Left ventricle myocardium inferior (tissue), 1 donor: ENCODE data around the gene EAF1. TPM values are rescaled to one million over a fixed set of nuclear protein-coding genes. Genes with fewer than 3 reads are reported as not detected.

Experiments used
- DNase-seq: peaks from one replicate; pipeline ENCODE4 v3.0.0-alpha.2; 2020
- H3K27ac ChIP-seq: fragments of 200-600 bp; replicated peaks from 2 replicates; pipeline ENCODE4 v1.8.0; 2021
- H3K27me3 ChIP-seq: fragments of 200-600 bp; 2 replicates; pipeline ENCODE4 v1.8.0; 2021; ENCODE audit warnings: low read depth
- H3K36me3 ChIP-seq: fragments of 200-600 bp; 2 replicates; pipeline ENCODE4 v1.8.0; 2021
- H3K4me1 ChIP-seq: fragments of 200-600 bp; 2 replicates; pipeline ENCODE4 v1.8.0; 2021
- H3K4me3 ChIP-seq: fragments of 200-600 bp; 2 replicates; pipeline ENCODE4 v1.8.0; 2021; ENCODE audit warnings: mild to moderate bottlenecking, moderate library complexity
- H3K9me3 ChIP-seq: fragments of 200-600 bp; replicated peaks from 2 replicates; pipeline ENCODE4 v1.8.0; 2021
- CTCF ChIP-seq: fragments of 200-600 bp; IDR thresholded peaks from 2 replicates; pipeline ENCODE4 v1.8.0; 2021; ENCODE audit warnings: antibody characterized with exemption, mild to moderate bottlenecking, borderline replicate concordance
- intact Hi-C: fragments of 100-400 bp; cut with micrococcal nuclease; formaldehyde crosslinking; loops from one replicate; pipeline ENCODE4 v1.11.0; 2022
- total RNA-seq: library from RNA; stranded (reverse); fragmentation: NEBNext Ultra II Directional; extraction: Animal tissue kit (Norgen Biotek cat#: 25700); gene quantifications from one replicate; pipeline ENCODE4 v1.2.1, GENCODE V29; 2021
- donor health status: DM: no; HTN: yes; CAD: no; lungs with severe emphysema.

The EAF1 gene
- total RNA-seq, 1 donor from 2014 or later, result 7.6 TPM

GRCh38 chr3:15429080-15429479 is 1.7 kb downstream of the EAF1 start:
- Histone ChIP-seq H3K36me3 (peaks cover 34% of the 10 kb centered on the region), H3K27me3 (no peaks in the 10 kb centered on the region), H3K9me3 (no peaks in the 10 kb centered on the region), H3K27ac (no peak overlapping the region), H3K4me1 (peaks cover 93% of the 10 kb centered on the region), H3K4me3 (peak overlapping the region; percentile 96)
- intact Hi-C loops, result loop anchor here (10.0 kb wide), 1 partner anchor 126 kb away; no protein-coding TSS in a partner anchor
- no peak for TF ChIP-seq CTCF
- DNase-seq, result no peak

- intact Hi-C loops, result loop anchor here (10.0 kb wide), 1 partner anchor 144 kb away; no protein-coding TSS in a partner anchor
- Histone ChIP-seq H3K36me3 (peaks cover 45% of the 10 kb centered on the region), H3K4me3 (no peak overlapping the region), H3K9me3 (no peaks in the 10 kb centered on the region), H3K27ac (no peak overlapping the region), H3K27me3 (no peaks in the 10 kb centered on the region), H3K4me1 (peaks cover 85% of the 10 kb centered on the region)
- DNase-seq, result no peak
- no peak for TF ChIP-seq CTCF
Measured at GRCh38 chr3:15430624-15431023, 3.2 kb downstream of the EAF1 start.

GRCh38 chr3:15431256-15431837 is 3.9 kb downstream of the EAF1 start:
- no peak for TF ChIP-seq CTCF
- Histone ChIP-seq H3K9me3 (no peaks in the 10 kb centered on the region), H3K27ac (no peak overlapping the region), H3K4me3 (no peak overlapping the region), H3K27me3 (no peaks in the 10 kb centered on the region), H3K36me3 (peaks cover 53% of the 10 kb centered on the region), H3K4me1 (peaks cover 78% of the 10 kb centered on the region)
- no peak for DNase-seq
- intact Hi-C loops, result loop anchor here (10.0 kb wide), 1 partner anchor 143 kb away; no protein-coding TSS in a partner anchor

- Histone ChIP-seq H3K27me3 (no peaks in the 10 kb centered on the region), H3K36me3 (peaks cover 74% of the 10 kb centered on the region), H3K9me3 (no peaks in the 10 kb centered on the region), H3K4me3 (no peak overlapping the region), H3K27ac (no peak overlapping the region), H3K4me1 (peaks cover 56% of the 10 kb centered on the region)
- intact Hi-C loops, result loop anchor here (10.0 kb wide), 1 partner anchor 141 kb away; no protein-coding TSS in a partner anchor
- no peak for DNase-seq
- no peak for TF ChIP-seq CTCF
Measured at GRCh38 chr3:15433531-15433930, 6.1 kb downstream of the EAF1 start.

GRCh38 chr3:15434756-15435155 is 7.4 kb downstream of the EAF1 start:
- DNase-seq, result no peak
- Histone ChIP-seq H3K9me3 (no peaks in the 10 kb centered on the region), H3K27me3 (no peaks in the 10 kb centered on the region), H3K4me1 (peaks cover 44% of the 10 kb centered on the region), H3K27ac (no peak overlapping the region), H3K36me3 (peaks cover 87% of the 10 kb centered on the region), H3K4me3 (no peak overlapping the region)
- intact Hi-C loops, result loop anchor here (10.0 kb wide), 1 partner anchor 140 kb away; no protein-coding TSS in a partner anchor
- no peak for TF ChIP-seq CTCF
